Lower lobe of right lung (tissue), 2 donors: ENCODE data around the gene B9D1. TPM values are rescaled to one million over a fixed set of nuclear protein-coding genes. Genes with fewer than 3 reads are reported as not detected.

ENCODE experiments used
- ATAC-seq, 2 donors: fragments of 200-7000 bp; cut with Tn5 transposase; one replicate each; pipeline ENCODE4 v1.9.1; 2020 to 2022; ENCODE audit warnings: mild to moderate bottlenecking in 2 of 2, moderate library complexity in 2 of 2
- DNase-seq: peaks from one replicate; pipeline ENCODE4 v3.0.0-alpha.2; 2020
- H3K27ac ChIP-seq: fragments of 200-600 bp; one replicate; pipeline ENCODE4 v1.8.0; 2022
- H3K27me3 ChIP-seq: fragments of 200-600 bp; one replicate; pipeline ENCODE4 v1.8.0; 2022; ENCODE audit warnings: low read depth
- H3K36me3 ChIP-seq: fragments of 200-600 bp; one replicate; pipeline ENCODE4 v1.8.0; 2022; ENCODE audit warnings: mild to moderate bottlenecking
- H3K4me1 ChIP-seq: fragments of 200-600 bp; one replicate; pipeline ENCODE4 v1.8.0; 2022
- H3K4me3 ChIP-seq: fragments of 200-600 bp; one replicate; pipeline ENCODE4 v1.8.0; 2022; ENCODE audit warnings: mild to moderate bottlenecking
- H3K9me3 ChIP-seq: fragments of 200-600 bp; one replicate; pipeline ENCODE4 v1.8.0; 2022
- intact Hi-C: fragments of 100-400 bp; cut with DNase I; formaldehyde crosslinking; loops from one replicate; pipeline ENCODE4 v1.11.0; 2022
- total RNA-seq: library from RNA; stranded (reverse); fragmentation: NEBNext Ultra II Directional; extraction: Animal tissue kit (Norgen Biotek cat#: 25700); gene quantifications from one replicate; pipeline ENCODE4 v1.2.1, GENCODE V29; 2021
- TF ChIP-seq, protein P1 (sequence below): fragments of 200-600 bp; IDR thresholded peaks from one replicate; pipeline ENCODE4 v1.8.0; 2022; ENCODE audit warnings: antibody characterized with exemption, mild to moderate bottlenecking
- donor health status: DM: no; HTN: yes; CAD: no; lungs with severe emphysema.

B9D1 gene
- total RNA-seq, 1 donor from 2014 or later: 11.3 TPM

DNA sequence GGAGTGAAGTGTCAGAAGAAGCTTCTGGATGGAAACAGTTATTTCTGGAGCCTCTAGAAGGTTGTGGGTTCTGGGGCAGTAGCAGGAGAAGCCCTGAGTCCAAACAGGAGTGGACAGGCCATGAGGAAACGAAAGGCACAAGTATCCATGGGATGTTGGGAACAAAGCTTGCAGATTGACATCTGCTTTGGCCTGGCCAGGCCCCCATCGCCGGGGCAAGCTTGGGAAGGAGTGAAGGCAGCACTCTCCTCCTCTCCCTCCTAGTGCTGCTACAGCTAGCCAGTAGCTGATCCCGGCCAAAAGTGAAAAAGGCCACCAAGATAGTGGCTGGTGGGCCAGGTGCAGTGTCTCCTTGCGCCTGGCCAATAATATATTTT, 40.4 kb downstream of the B9D1 start:
- TF ChIP-seq, protein P1, sequence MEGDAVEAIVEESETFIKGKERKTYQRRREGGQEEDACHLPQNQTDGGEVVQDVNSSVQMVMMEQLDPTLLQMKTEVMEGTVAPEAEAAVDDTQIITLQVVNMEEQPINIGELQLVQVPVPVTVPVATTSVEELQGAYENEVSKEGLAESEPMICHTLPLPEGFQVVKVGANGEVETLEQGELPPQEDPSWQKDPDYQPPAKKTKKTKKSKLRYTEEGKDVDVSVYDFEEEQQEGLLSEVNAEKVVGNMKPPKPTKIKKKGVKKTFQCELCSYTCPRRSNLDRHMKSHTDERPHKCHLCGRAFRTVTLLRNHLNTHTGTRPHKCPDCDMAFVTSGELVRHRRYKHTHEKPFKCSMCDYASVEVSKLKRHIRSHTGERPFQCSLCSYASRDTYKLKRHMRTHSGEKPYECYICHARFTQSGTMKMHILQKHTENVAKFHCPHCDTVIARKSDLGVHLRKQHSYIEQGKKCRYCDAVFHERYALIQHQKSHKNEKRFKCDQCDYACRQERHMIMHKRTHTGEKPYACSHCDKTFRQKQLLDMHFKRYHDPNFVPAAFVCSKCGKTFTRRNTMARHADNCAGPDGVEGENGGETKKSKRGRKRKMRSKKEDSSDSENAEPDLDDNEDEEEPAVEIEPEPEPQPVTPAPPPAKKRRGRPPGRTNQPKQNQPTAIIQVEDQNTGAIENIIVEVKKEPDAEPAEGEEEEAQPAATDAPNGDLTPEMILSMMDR: no peak
- H3K4me3 ChIP-seq: no peak overlapping the region
- H3K9me3 ChIP-seq: peaks cover 4% of the 10 kb centered on the region
- H3K36me3 ChIP-seq: peaks cover 17% of the 10 kb centered on the region
- peaks cover 6% of the 10 kb centered on the region for H3K4me1 ChIP-seq
- intact Hi-C loops: no loop called here
- no peaks in the 10 kb centered on the region for H3K27me3 ChIP-seq
- no peak for DNase-seq
- ATAC-seq: no peak
- H3K27ac ChIP-seq: no peak overlapping the region

DNA sequence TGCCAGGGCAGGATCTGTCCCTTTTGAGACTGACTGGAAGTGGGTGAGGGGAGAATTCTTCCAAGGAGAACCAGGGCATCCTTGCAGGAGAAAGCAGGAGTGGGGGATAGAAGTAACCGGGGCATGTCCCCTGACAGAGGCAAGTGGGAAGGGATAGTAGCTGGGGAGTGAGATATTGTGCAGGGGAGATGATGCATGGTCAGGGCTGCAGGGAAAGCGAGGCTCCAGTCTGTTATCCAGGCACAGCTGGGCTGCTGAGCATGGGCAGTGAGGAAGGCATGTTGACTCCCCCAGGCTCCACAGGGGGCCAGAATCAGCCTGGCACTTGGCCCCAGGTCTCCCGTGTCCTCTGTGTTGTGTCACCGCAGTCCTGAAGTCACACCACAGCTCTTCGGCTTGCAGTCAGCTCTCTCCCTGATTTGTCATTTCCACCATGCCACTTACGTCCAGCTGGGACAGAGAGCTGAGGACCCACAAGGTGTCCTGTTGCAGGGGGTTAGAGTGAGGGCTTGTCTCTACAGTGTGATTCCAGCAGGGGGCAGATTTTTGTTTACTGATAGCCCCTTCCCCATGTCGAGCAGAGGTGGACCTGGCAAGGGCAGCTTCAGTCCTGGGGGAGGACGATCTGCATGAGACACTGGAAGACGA, 40.9 kb downstream of the B9D1 start:
- no peak for ATAC-seq
- Histone ChIP-seq H3K27ac (no peak overlapping the region), H3K4me3 (no peak overlapping the region), H3K36me3 (peaks cover 18% of the 10 kb centered on the region), H3K9me3 (peaks cover 4% of the 10 kb centered on the region), H3K4me1 (peaks cover 11% of the 10 kb centered on the region), H3K27me3 (no peaks in the 10 kb centered on the region)
- no peak for DNase-seq
- intact Hi-C loops: no loop called here
- TF ChIP-seq, protein P1: no peak

DNA sequence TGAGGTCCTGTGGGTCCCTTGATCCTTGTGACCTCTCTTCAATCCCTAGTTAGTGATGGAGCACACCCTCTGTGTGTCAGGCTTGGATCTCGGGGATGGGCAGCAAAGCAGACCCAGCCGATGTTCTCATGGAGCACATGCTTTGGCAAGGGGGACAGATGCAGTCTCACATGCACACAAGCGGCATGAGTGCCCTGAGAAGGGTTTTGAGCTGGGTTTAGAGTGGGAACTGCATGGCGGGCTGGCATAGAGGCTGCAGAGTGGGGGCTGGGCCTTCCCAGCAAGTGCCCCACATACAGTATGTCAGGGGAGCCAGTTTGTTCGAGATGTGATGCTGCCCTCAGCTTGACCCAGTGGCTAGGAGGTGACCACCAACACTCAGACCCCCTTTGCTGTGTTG, 41.6 kb downstream of the B9D1 start:
- peaks cover 25% of the 10 kb centered on the region for H3K36me3 ChIP-seq
- H3K9me3 ChIP-seq: peaks cover 4% of the 10 kb centered on the region
- H3K4me3 ChIP-seq: no peak overlapping the region
- DNase-seq (no peak), ATAC-seq (no peak)
- H3K27ac ChIP-seq: no peak overlapping the region
- TF ChIP-seq, protein P1: no peak
- H3K27me3 ChIP-seq: no peaks in the 10 kb centered on the region
- peaks cover 11% of the 10 kb centered on the region for H3K4me1 ChIP-seq
- intact Hi-C loops: no loop called here

GRCh38 chr17:19319771-19320505, 42.6 kb downstream of the B9D1 start:
- H3K4me3 ChIP-seq: no peak overlapping the region
- no peak for ATAC-seq
- DNase-seq: peak; percentile 26

DNA sequence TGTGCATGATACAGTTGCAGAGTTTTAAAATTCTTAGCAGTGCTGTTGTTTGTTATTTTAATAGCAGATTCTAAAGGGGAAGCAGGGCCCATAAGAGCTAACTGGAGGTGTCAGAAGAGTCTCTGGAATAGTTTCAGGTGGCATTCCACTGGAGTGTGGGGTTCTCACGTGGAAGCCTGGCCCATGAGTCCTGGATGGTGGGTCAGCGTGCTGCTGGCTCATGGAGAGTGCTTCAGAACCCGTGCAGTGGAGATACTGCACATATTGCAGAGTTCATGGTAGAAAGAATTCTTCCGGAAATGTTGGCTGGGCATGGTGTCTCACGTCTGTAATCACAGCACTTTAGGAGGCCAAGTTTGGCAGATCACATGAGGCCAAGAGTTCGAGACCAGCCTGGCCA, 43.9 kb downstream of the B9D1 start:
- H3K9me3 ChIP-seq: no peaks in the 10 kb centered on the region
- H3K27me3 ChIP-seq: no peaks in the 10 kb centered on the region
- DNase-seq (peak; percentile 11), ATAC-seq (no peak)
- H3K36me3 ChIP-seq: peaks cover 35% of the 10 kb centered on the region
- H3K4me3 ChIP-seq: no peak overlapping the region
- intact Hi-C loops: no loop called here
- H3K4me1 ChIP-seq: peaks cover 11% of the 10 kb centered on the region
- TF ChIP-seq, protein P1: no peak
- H3K27ac ChIP-seq: no peak overlapping the region

More at GRCh38 chr17:19319771-19320505, 42.6 kb downstream of the B9D1 start:
- intact Hi-C loops: no loop called here
- H3K36me3 ChIP-seq: peaks cover 29% of the 10 kb centered on the region
- peaks cover 11% of the 10 kb centered on the region for H3K4me1 ChIP-seq
- no peaks in the 10 kb centered on the region for H3K27me3 ChIP-seq
- H3K27ac ChIP-seq: no peak overlapping the region
- no peaks in the 10 kb centered on the region for H3K9me3 ChIP-seq
- TF ChIP-seq, protein P1: no peak
